ENCODE results near the gene RNU5B-1.

GRCh38 chr15:65329984-65330735 is 25.7 kb downstream of the RNU5B-1 start:
- TF ChIP-seq CTCF (IDR thresholded peaks at IDR 0.05) (no peak), POLR2AphosphoS5 (IDR thresholded peaks at IDR 0.05) (no peak), POLR2A (IDR thresholded peaks at IDR 0.05) (no peak)

Data from sigmoid colon (tissue), 4 donors.